IPS-NIHi11 (cell line): ENCODE data around the gene RAB20.

Experiments
- DNase-seq: peaks from one replicate; pipeline ENCODE4 v3.0.0; 2012; ENCODE audit warnings: mixed read lengths, low spot score

RAB20 gene

DNA sequence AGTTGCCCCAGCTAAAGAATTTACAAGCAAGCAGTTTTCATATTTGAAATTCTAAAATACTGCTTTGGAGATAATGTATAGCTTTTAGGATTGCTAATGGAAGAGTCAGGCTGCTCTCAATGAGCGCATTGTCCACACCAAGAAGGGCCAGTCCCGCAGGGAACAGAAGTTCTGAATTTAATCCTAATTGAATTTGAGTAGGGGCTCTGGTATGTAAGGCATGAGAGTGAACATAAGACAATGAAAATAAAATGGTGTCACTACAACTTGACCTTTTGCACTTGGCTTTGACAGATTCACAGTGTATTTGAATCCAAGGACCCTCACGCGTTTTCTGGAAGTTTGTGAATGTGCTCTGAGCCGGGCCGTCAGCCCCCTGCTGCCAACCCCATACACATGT lies 32.6 kb downstream of the RAB20 start:
- DNase-seq = no peak

DNA sequence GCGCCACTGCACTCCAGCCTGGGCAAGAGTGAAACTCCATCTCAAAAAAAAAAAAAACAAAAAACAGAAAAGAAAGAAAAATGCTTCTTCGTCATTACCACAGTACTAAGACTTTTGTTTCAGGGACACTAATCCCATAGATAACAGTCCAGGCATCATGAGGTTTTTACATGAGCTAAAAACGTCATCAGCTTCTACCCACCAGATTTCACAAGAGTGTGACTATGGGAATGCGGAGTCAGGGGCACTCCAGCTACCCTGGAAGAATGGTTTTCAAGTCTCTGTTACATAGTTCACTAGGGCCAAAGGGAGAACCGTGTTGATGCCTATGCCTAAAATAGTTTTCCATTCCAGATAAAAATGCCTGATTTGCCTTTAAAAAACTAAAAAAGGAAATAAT lies 33.2 kb downstream of the RAB20 start:
- no peak for DNase-seq

DNA sequence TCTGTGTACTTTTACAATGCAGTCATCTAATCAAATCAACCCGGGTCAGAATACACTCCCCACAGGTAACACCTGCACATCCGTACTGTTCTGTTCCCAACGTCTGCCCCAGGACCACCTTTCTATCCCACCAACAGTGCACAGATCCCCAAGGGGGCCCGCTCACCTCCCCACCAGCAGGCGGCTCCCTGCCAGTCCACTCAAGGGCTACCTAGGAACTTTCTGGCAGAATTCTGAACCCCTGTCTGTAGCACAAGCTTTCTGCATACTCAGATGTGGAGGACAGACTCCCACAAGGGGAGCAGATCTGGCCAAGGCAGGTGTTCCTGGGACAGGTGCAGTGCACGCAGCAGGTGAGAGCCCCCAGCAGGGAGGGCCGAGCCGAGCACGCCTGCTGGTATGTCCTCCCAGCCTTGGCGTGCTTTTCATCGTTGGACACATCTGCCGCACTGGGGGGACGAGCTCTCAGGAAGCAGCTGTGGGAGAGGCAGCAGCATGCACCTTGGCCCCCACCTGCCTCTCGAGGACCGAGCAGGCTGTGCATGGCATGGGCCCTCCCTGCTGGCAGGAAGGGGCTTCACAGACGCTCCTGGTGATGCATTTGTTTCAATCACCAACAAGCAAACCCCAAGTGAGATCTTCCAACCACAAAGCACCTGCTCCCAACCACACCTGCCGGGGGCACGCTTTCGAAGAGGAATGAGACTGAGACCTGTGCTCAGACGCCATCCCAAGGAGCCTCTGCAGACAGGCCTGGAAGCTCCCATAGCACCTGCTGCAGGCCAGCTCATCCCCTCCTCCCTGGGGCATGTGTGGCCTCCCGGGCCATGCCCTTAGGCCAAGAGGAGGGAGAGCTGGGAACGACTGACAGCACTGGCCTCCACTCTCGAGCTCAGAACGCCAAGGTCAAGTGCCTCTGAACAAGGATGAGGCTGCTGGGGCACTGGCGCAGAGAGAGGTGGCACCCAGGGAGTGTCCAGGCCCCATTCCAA lies 35.9 kb downstream of the RAB20 start:
- DNase-seq = no peak

DNA sequence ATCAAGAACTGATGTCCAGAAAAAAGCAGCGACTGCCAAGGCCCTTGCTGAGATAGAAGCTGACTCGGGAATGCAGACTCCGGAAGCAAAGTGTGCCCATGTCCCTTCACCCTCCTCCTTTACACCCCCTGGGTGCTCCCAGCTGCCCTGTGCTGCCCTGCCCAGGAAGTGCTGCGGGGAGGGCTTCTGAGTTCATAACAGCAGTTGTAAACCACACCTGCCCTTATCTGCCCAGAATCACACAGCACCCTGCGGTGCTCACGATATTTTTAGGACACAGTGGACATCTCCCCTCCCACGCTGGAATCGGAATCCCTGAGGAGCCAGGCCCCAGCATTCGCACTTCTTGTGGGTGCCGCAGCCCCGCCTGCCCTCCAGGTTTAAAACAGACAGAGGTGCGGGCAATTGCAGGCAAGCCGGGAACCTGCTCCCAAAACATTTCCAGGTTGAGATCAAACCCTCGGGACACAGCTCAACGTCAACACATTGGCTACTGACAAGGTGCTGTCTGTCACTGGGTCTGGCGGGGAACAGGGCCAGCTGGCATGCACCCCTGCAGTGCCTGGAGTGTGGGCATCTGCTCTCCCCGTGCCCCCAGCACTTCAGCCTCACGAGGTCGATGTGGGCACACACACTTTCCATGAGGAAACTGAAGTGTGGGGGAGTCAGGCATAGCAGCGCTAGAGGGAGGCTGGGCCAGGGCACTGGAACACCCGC lies 36.8 kb downstream of the RAB20 start:
- DNase-seq = no peak

DNA sequence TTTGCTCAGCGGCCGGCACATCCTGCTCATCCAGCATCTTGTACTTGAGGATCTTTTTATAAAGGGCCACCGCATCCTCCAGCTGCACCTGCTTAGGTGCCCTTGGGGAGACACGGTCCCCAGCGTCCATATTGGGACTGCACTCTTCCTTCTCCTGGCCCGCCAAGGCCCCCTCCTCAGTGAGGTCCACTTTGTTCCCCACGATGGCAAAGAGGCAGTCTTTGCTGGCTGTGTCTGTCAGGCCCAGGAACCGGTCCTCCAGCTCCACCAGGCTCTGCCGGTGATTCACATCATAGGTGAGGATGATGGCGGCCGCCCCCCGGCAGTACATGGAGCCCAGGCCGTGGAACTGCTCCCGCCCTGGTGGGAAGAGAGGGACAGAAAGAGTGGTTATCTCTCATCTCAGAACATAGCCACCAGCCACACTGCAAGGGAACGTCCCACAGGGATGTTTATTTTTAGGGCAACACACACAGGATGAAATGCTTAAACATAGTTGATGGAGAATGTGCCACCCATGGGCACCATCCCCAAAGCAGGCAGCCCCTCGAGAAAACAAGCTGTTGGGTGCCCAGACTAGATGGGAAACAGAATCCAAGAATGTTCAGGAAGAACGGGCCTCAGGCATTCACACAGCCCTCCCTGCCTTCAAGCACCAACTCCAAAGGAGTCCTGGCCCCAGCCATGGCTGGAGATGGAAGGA lies 37.5 kb downstream of the RAB20 start:
- no peak for DNase-seq

GRCh38 chr13:110523180-110523579 lies 38.3 kb downstream of the RAB20 start:
- DNase-seq = no peak

- DNase-seq = no peak
Observed at GRCh38 chr13:110522721-110523120, 38.8 kb downstream of the RAB20 start.

GRCh38 chr13:110521946-110522345 lies 39.6 kb downstream of the RAB20 start:
- DNase-seq = no peak

DNA sequence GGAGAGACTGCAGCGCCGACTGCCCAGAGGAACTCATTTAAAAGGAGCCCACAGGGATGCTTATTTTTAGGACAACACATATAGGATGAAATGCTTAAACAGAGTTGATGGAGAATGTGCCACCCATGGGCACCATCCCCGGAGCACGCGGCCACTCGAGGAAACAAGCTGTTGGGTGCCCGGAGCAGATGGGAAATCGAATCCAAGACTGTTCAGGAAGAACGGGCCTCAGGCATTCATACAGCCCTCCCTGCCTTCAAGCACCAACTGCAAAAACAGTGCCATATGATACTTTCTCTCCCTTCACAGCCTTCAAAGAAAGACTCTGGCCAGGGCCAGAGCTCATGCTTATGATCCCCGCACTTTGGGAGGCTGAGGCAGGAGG lies 40.2 kb downstream of the RAB20 start:
- no peak for DNase-seq

- DNase-seq = no peak
Observed at GRCh38 chr13:110520431-110521295, 40.9 kb downstream of the RAB20 start.

DNA sequence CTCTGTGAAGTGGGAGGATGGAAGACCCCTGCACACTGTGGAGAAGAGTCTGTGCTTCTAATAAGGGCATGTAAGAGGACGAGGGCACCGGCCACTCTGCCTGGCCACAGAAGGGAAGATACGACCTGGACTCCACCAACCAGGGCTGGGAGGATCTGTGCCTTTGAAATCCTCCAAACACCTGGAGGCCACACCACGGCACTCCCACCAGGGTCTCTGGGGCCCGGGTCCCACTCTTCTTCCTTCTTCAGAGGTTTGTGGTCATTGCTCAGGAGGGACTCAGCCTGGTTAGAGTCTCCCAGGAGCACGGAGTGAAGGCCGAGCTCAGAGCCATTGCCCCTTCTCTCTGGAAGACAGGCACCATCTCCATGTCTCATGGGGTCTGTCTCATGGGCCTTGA lies 42.0 kb downstream of the RAB20 start:
- DNase-seq = no peak

- DNase-seq = no peak
Observed at GRCh38 chr13:110519046-110519445, 42.5 kb downstream of the RAB20 start.

DNA sequence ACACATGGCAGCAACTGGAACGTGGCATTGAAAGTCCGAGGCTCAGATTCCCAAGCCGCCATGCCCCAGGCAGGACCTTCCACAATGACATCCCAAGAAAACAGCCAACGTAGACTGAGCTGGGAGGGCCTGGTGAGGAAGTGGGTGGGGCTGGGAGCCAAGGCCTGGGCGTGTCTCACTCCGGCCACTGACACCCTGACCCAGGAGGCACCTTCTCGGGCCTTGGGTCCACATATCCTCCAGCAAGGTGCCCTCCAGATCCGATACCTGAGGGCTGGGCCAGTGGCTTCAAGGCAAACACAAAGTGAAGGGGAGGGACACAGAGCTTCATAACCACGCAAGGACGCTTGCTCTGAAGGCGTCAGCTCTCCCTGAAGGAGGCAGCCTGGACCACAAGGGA lies 43.0 kb downstream of the RAB20 start:
- no peak for DNase-seq

GRCh38 chr13:110518226-110518525 lies 43.3 kb downstream of the RAB20 start:
- DNase-seq = no peak

GRCh38 chr13:110517505-110518225 lies 43.9 kb downstream of the RAB20 start:
- no peak for DNase-seq

- DNase-seq = no peak
Observed at GRCh38 chr13:110516500-110516899, 45.0 kb downstream of the RAB20 start.

DNA sequence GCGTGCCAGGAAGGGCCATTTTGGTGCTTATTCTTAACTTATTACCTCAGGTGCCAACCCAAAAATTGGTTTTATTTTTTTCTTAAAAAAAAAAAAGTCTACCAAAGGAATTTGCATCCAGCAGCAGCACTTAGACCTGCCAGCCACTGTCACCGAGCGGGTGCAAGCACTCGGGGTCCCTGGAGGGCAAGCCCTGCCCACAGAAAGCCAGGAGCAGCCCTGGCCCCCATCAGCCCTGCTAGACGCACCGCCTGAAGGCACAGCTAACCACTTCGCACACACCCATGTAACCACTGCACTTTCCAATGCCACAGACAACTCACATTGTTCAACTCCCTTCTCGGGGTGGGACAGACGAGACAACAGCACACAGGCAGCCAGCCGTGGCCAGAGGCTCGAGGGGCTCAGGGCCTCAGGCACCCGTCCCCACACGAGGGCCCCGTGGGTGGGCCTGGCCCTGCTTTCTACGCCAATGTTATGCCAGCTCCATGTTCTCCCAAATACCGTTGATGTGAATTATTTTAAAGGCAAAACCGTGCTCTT lies 49.3 kb downstream of the RAB20 start:
- DNase-seq = no peak

DNA sequence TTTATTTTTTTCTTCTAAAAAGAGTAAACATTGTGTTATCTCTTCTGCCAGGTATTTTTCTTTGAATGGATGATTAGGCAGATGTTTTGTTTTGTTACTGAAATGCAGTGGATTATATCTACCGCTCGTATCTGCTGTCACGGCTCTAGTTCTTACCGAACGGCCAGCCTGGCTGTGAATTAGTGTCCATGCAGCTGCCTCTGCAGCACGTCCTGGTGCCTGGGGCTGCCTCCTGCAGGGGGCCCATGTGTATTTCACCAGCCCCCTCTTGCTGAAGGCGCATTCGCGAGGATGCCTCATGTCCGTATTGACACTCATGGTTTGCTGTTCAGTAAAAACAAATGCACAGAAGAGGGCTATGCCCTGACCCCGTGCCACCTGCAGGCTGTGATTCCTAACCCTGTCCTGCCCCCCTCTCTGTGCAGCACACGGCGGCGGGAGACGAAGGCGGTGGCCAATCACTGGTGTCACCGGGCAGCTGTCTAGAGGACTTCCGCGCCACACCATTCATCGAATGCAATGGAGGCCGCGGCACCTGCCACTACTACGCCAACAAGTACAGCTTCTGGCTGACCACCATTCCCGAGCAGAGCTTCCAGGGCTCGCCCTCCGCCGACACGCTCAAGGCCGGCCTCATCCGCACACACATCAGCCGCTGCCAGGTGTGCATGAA lies 49.9 kb downstream of the RAB20 start:
- no peak for DNase-seq

DNA sequence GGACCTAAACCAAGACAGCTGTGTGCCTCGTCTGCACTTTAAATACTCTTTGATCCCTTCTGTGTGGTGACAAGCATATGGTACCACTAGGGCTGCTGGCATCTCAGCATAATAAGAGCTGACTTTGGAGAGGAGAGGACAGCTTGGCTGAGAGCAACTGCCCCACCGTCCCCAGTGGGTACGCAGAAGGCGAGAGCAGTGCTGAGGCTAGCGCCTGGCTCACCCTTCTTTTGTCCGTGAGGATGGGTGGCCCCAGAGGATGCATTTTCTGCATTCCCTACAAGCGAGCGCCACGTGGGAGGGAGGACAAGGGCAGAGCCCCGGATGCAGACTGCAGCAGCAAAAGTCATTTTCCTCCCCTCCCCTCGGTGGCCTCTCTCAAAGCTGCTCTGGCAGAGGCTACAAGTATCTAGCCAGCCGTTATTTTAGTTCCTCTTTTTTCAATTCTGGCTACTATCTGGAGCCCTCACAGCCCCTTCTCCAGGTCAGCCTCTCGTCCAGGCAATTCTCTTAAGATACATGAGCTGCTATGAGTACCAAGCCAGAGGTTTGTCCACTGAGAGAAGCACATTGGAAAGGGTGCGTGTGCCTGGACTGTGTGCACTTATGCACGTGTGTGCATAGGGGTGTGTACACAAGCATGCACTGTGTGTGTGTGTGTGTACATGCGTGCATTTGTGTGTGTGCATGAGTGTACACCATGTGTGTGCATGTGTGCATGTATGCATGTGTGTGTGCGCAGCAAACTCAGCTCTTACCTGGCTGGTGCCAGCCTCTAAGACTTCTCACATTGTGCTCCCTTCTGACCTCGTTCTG lies 51.3 kb downstream of the RAB20 start:
- no peak for DNase-seq
